PFSK-1 (cell line): Measurements from ENCODE around the gene VARS1.

ENCODE experiments used
- POLR2AphosphoS5 ChIP-seq: IDR thresholded peaks from 2 replicates; pipeline ENCODE4 v1.6.1; 2012; ENCODE audit warnings: low read depth, mild to moderate bottlenecking, control low read depth, low read length, moderate library complexity
- TAF1 ChIP-seq: IDR thresholded peaks from 2 replicates; pipeline ENCODE4 v1.6.1; 2012; ENCODE audit warnings: low read length, control low read depth, borderline replicate concordance; ENCODE audit not compliant: insufficient read depth
- TF ChIP-seq, protein P1 (sequence below), 2 experiments: IDR thresholded peaks; 2 replicates each; pipeline versions ENCODE4 v1.6.1 to v1.8.0; 2011 to 2012; ENCODE audit warnings: low read depth in 2 of 2, low read length in 2 of 2, control low read depth in 1 of 2, inconsistent platforms in 1 of 2, mild to moderate bottlenecking in 1 of 2, moderate library complexity in 1 of 2; ENCODE audit not compliant: insufficient read depth in 1 of 2

DNA sequence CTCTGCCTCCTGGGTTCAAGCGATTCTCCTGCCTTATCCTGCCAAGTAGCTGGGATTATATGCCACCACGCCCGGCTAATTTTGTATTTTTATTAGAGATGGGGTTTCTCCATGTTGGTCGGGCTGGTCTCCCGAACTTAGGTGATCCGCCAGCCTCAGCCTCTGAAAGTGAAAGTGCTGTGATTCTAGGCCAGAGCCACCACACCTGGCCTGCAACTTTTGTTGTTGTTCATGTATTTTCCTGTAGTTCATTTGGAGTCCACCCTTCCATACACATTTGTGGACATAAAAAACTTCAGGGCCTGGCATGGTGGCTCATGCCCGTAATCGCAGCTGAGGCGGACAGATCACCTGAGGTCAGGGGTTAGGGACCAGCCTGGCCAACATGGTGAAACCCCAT lies 46.5 kb upstream of the VARS1 start:
- TF ChIP-seq POLR2AphosphoS5, result no peak
- no peak for TF ChIP-seq TAF1
- TF ChIP-seq, protein P1, sequence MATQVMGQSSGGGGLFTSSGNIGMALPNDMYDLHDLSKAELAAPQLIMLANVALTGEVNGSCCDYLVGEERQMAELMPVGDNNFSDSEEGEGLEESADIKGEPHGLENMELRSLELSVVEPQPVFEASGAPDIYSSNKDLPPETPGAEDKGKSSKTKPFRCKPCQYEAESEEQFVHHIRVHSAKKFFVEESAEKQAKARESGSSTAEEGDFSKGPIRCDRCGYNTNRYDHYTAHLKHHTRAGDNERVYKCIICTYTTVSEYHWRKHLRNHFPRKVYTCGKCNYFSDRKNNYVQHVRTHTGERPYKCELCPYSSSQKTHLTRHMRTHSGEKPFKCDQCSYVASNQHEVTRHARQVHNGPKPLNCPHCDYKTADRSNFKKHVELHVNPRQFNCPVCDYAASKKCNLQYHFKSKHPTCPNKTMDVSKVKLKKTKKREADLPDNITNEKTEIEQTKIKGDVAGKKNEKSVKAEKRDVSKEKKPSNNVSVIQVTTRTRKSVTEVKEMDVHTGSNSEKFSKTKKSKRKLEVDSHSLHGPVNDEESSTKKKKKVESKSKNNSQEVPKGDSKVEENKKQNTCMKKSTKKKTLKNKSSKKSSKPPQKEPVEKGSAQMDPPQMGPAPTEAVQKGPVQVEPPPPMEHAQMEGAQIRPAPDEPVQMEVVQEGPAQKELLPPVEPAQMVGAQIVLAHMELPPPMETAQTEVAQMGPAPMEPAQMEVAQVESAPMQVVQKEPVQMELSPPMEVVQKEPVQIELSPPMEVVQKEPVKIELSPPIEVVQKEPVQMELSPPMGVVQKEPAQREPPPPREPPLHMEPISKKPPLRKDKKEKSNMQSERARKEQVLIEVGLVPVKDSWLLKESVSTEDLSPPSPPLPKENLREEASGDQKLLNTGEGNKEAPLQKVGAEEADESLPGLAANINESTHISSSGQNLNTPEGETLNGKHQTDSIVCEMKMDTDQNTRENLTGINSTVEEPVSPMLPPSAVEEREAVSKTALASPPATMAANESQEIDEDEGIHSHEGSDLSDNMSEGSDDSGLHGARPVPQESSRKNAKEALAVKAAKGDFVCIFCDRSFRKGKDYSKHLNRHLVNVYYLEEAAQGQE (IDR thresholded peaks at IDR 0.05; ENCODE audit: insufficient read depth in 1 of 2, low read depth in 2 of 2, low read length in 2 of 2), result no peak
